GM19468 (cell line): ENCODE data around the gene RERE.

Experiments used
- ATAC-seq: cut with Tn5 transposase; IDR thresholded peaks from one replicate; pipeline ENCODE4 v1.9.1; 2021; ENCODE audit warnings: mild to moderate bottlenecking, moderate library complexity, moderate number of reproducible peaks; ENCODE audit not compliant: unreplicated experiment; ENCODE audit errors: extremely low read depth

RERE gene

GRCh38 chr1:8764293-8764937 is 53.0 kb downstream of the RERE start:
- ATAC-seq, result no peak

GRCh38 chr1:8763888-8764287 is 53.6 kb downstream of the RERE start:
- ATAC-seq, result no peak

DNA sequence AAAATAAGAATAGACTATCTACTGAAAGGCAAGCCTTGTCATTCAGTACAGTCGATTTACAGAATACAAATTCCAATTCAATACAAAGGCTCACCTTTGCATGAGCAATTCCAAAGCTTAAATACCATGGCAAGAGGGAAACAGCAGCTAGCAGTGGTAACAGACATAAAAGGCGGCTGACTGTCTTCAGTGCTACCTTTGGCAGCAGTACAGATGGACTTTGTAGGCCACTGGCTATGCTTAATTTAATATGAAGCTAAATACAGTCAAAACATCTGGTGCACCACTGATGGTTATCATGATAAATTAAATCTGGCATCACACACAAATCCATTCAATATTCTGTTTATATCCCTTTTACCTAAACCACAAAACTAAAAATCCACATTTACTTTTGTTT is 62.4 kb downstream of the RERE start:
- ATAC-seq, result no peak

DNA sequence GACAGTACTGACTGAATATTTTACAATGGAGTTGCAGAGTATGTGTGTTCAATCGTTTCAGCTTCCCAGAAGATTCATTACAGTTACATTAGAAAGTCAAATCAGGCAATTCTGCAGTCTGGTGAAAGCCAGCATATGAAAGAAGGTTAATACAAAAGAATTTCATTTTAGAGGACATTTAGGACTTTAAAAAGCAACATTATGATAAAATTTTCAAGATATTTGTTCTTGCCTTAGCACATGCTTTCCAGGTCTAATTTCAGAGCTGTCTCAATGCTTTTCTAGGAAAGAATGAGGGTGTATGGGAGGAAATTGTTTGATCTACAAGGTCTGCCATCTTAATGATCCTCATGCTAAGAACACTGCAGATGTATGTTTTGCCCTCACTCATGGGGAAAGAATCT is 63.2 kb downstream of the RERE start:
- ATAC-seq, result no peak

DNA sequence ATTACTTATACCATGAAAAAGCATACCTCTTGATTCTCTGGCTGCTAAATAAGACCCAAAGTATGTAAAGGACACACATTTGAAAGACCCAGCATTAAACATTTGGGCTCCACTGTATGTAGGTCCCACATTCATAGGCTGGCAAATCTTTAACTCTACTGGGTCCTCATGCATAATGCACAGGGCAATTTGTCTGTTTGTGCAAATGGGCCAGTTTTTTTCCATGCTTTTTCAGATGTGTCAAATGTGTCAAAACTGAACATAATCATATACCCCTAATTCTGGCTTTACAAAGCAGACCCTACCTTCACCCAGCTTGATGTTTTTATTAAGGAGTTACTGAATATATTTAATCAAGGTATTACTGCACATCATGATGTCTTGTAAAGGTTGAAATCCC is 63.7 kb downstream of the RERE start:
- ATAC-seq, result no peak

DNA sequence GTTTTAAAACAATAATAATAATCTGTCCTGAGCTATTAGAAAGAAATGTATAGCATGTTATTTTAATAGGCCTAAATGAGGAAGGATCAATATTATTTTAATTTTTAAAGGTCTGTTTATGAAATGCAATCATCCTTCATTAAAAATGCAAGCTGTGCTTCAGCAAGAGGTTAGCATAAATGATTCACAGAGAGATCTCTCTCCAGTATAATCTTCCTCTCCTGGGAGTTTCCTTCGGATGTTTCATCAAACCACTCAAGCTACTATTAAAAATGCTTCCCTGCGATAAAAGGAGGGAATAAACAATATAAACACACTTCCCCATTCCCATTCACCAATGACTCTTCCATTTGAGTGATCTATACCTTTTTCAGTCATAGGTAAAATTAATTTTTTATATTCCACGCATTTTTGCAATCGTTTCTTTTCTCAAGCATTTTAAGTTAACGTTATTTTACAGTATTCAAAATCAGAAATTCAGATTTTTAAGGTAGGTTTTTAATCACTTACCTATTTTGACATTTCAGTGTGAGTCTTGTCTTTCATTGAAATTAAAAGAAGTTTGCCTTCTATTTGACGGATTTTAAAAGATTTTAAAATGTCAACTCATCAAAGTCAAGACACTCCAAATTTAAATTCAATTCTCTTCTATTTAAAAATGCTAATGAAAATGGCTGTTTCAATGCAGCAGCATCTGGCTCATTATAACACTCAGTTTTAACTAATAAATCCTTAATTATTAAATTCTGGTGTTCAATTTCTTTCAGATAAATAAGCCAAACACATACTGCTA is 64.3 kb downstream of the RERE start:
- ATAC-seq, result no peak

- no peak for ATAC-seq
These were observed 65.0 kb downstream of the RERE start for GRCh38 chr1:8752411-8752810.

DNA sequence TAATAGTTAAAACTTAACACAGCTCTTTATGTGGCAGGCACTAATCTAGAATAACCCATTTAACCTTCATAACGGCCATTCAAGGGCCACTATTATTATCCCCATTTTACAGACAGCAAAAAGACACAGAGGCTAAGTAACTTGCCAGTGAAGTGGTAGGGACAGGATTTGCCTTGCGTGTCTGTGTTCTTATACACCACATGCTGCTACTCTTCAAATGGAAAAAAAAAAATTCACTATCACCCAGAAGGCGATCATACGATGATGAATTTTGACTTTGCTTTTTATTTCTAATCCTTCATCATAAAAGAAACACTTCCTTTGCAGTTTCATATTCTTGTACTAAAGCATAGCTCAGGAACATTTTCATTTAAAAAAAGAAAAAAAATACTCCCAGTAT is 65.5 kb downstream of the RERE start:
- no peak for ATAC-seq

- no peak for ATAC-seq
These were observed 69.3 kb downstream of the RERE start for GRCh38 chr1:8747879-8748825.

- no peak for ATAC-seq
These were observed 70.9 kb downstream of the RERE start for GRCh38 chr1:8746554-8746953.

DNA sequence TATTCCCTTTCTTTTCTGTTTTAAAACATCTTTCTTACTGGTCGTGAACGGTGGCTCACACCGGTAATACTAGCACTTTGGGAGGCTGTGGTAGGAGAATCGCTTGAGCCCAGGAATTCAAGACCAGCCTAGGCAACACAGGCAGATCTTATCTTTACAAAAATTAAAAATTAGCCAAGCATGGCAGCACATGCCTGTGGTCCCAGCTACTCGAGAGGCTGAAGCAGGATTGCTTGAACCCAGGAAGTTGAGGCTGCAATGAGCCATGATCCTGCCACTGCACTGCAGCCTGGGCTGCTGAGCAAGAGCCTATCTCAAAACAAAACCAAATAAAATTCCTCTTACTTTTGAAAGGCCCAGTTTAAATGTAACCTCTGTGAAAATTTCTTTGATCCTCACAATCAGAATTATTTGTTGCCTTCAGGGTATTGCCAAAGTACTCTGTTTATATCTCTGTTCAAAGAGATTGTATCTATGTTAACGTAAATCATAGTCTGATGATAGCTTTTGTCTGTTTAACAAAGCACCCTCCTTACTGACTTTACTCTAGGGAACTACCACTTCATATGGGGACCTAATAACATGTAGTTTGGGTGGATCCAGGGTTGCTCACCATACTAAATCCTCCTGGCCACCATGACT is 71.6 kb downstream of the RERE start:
- no peak for ATAC-seq

GRCh38 chr1:8745346-8745745 is 72.1 kb downstream of the RERE start:
- no peak for ATAC-seq

DNA sequence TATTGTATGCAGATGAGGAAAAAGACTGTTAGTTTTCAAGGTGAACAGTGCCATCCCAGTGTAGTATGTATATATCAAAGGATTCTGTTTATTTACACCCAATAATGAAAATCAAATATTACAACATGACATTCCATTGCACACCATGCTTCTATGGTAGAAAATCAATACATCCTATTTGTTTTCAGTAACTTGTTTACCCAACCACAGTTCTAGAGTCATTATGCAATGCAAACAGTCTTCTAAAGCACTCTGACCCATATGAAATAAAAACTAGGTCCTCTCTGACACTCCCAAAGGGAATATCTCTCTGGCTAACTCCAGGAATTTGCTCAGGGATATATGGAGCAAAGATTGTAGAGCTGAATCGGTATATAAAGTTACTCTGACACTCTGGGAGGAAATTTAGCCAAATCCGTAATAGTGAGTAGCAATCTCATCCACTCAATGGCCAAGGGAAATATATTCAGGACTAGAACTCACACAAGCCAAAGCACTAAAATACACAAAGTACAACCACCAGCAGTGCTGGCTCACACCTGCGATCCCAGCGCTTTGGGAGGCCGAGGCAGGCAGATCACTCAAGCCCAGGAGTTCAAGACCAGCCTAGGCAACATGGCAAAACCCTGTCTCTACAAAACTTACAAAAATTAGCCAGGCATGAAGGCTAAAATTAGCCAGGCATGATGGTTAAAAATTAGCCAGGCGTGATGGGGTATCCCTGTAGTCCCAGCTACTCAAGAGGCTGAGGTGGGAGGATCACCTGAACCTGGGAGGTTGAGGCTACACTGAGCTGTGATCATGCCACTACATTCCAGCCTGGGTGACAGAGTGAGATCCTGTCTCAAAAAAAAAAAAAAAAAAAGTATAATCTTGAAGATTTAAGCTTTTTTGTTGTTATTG is 75.2 kb downstream of the RERE start:
- ATAC-seq, result no peak

- no peak for ATAC-seq
These were observed 77.4 kb downstream of the RERE start for GRCh38 chr1:8740034-8740449.

- ATAC-seq, result no peak
These were observed 78.1 kb downstream of the RERE start for GRCh38 chr1:8739377-8739776.

- no peak for ATAC-seq
These were observed 80.5 kb downstream of the RERE start for GRCh38 chr1:8736927-8737326.

- ATAC-seq, result no peak
These were observed 84.0 kb downstream of the RERE start for GRCh38 chr1:8733484-8733883.

GRCh38 chr1:8731162-8731561 is 86.3 kb downstream of the RERE start:
- no peak for ATAC-seq

- no peak for ATAC-seq
These were observed 89.0 kb downstream of the RERE start for GRCh38 chr1:8728464-8728863.
